ENCODE data around the gene SPEM1.

DNA sequence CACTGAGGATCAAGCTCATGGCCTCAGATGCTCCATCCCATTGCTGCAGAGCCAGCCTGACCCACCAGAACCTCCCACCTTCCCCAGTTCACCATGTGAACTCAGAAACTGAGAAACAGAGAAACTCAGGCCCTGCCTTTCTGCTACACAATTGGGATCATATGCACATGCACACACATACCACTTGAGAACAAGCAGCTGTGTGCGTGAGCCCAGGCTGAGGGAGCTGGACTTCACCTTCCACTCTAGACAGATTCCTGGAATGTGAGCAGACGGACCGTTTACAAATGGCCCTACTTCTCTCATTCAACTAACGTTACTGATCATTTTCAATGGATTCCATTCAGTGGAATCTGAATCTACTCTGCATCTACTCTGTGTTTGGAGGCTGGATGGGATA is 3.6 kb downstream of the SPEM1 start:
- TF ChIP-seq CTCF (IDR thresholded peaks at IDR 0.05) (no peak), POLR2A (IDR thresholded peaks at IDR 0.05) (no peak)

Data from esophagus squamous epithelium (tissue), 4 donors.